Measurements from ENCODE around the gene DACH2.

Gene DACH2

GRCh38 chrX:86329174-86329573, 180.9 kb downstream of the DACH2 start:
- DNase-seq, result no peak

- no peak for DNase-seq
These were observed 200.4 kb downstream of the DACH2 start for GRCh38 chrX:86348669-86349068.

- DNase-seq, result no peak
These were observed 200.9 kb downstream of the DACH2 start for GRCh38 chrX:86349115-86349514.

DNA sequence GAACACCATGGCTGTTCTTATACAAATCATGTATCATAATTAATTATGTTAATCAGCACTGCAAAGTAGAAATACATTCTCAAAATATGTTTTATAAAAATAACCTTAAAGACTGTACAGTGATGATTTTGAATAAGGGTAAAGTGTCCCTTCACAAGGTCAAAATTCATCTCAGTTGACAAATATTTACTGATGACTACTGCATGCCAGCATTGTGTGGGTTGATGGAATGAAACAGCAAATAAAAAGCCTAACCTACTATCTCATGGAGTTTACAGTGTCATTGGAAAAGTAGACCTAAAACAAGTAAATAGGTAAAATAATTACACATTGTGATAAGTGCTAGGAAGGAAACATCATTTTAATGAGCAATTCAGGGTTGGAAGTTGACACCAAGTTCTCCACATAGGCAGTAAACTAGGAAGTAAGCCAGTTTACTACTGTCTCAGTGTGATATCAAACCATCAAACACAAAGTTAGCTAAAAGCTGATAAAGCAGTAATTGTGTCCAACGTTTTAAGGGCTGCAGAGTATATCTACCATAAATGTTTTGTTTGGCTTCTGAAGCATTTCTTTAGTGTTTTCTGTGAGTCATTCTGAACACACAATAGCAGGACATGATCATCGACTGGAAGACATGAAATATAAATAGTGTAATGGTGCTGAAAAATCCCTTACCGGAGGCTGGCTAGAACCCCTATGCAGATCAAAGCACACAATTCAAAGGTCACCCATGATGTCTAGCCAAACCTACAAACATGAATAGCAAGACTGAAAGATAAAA, 221.8 kb downstream of the DACH2 start:
- no peak for DNase-seq

GRCh38 chrX:86370927-86371326, 222.7 kb downstream of the DACH2 start:
- no peak for DNase-seq

- no peak for DNase-seq
These were observed 231.0 kb downstream of the DACH2 start for GRCh38 chrX:86379209-86379608.

DNA sequence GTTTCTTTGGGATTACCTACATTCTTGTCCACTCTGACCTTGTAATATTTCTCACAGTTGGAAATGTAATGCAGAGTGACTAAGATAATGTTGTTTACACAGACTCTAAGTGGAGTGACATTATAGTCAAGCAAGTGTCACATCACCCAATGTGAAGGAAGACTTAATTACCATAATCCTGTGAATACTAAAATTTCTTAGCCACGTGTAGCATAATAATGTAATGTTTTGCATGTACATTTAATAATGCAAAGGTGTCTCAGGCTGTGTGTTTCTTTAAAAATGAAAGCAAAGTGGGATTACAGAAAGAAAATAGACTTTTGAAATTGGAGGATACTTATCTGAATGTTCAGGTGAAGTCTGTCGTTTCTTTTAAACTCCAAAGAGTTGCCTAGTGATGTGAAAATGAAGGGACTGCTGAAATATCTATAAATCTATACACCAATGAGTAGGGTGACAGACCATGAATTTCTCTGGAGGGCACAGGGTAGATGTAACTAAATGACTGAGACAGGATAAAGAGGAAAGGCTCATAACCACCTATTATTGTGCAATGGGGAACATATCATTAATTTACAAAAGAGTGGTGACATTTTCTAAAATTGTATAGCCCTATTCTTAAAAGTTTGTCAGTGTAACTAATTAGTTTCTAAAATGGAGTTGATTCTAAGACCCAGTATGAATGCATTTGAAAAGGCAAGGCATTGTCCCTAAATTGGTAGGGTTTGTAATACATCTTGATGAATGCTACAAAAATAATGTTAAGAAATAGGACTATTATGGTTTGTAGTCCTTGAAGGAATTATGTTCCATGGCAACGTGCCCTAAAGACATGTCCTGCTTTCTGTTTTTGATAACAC, 235.7 kb downstream of the DACH2 start:
- DNase-seq, result no peak

GRCh38 chrX:86407371-86407770, 259.1 kb downstream of the DACH2 start:
- no peak for DNase-seq

- no peak for DNase-seq
These were observed 273.5 kb downstream of the DACH2 start for GRCh38 chrX:86421771-86422170.

GRCh38 chrX:86436116-86436515, 287.9 kb downstream of the DACH2 start:
- no peak for DNase-seq

DNA sequence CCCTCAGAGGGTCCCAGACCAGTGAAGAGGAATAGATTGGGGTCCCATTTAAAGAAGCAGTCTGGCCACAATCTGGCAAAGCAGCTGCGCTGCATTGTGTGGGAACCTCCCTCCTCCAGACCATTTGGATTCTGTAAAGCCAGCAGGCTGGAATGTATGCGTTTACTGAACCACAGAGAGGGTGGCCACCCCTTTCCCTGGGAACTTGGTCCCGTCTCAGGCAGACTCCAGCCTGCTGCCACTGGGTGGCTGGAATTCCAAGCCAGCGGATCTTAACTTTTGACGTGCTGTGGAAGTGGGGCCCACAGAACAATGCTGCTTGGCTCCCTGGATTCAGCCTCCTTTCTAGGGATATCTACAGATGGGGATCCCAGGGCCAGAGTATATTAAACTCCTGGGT, 307.2 kb downstream of the DACH2 start:
- no peak for DNase-seq

DNA sequence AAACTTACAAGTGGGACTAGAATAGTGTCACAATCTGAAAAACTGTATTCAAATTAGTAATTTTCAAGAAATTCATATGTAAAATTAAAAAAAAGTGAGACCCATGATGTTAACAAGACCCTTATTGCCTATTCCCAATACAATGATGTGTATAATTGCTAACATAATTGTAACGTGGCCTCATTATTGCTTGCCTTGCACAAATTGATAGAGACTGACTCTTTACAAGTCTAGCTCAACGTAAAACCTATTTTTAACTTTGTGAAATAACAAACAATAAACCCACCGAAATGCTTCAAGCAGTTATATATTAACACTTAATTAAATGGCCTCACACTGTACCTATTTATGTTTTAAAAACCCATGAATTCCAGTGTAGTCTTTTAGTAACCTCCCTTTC, 312.5 kb downstream of the DACH2 start:
- no peak for DNase-seq

- DNase-seq, result no peak
These were observed 356.0 kb downstream of the DACH2 start for GRCh38 chrX:86504297-86504696.

DNA sequence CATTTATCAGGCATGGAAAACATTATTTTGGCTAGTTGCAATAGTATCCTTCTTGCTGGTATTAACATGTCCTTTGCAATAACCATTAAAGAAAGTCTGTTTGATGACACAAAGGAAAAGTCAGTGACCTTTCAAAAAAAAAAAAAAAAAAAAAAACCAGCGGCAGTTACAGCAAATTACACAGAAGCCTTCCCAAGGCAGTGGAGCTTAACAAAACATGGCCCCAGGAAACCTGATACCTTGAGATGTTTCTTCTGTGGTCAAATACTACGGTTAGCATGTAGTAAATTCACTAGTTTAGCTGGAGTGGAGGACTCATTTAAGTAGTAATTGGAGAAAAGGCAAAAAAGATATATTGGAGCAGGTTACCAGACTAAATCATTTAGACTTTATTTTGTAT, 359.1 kb downstream of the DACH2 start:
- DNase-seq, result no peak

- no peak for DNase-seq
These were observed 431.5 kb downstream of the DACH2 start for GRCh38 chrX:86579777-86580176.

- no peak for DNase-seq
These were observed 456.4 kb downstream of the DACH2 start for GRCh38 chrX:86604607-86605006.

DNA sequence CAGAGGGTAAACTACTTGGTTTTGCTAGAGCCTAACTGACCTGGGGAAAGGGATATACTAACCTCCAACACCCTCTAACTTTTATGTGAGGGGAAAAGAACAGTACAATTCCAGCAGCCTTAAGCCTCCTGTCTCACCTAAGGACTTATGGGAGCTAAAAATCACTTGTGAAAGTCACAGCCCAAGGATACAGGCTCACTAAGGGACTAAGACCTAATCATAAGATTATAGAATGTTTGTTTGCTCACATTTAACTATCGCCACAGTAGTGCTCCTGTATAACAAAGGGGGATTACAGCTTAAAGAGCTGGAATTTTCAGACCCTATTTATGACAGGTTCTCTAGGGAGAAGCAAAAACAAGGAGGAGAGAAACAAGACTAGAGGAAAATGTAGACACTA, 548.7 kb downstream of the DACH2 start:
- no peak for DNase-seq

DNA sequence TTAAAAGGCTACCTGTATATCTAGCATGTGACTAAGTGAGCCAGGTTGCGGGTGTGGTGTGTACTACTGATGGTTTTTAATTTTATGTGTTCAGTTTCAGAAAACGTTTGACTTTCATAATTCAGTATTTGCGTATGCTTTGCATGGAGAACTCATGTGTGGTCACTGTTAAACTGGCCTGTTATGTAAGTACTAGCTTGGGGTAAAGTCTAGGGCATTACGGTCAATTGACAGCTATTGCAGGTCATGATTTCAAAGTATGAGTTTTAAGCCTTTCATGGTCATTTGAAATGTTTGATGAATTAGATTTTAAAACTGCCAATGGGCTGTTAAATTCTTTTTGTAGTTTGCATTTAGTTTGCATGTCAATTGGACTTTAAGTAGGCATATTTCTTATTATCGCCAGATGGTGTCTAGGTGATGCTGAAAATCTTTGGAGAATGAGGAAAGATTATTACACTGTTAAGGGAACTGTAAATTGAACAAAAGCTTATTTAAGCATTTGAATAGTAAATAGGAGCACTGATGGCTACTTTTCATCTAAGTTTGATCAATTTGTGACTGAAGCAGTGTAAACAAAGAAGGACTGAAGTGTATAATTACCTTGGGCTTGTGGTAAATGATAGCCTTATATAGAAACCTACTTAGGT, 563.4 kb downstream of the DACH2 start:
- no peak for DNase-seq

DNA sequence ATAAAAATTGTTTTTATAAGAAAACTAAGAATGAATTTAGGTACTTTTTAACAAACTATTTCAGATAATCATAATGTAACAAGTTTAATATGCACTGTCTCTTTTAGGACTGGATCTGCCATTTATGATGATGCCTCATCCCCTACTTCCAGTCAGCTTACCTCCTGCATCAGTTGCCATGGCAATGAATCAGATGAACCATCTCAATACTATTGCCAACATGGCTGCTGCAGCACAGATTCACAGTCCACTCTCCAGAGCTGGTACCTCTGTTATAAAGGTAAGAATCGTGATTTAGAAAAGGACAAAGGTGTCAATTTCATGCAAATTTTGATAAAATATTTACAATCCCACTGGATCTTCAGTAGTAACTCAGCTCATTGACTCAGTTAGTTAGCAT, 566.2 kb downstream of the DACH2 start:
- no peak for DNase-seq

- no peak for DNase-seq
These were observed 576.0 kb downstream of the DACH2 start for GRCh38 chrX:86724277-86724676.

GRCh38 chrX:86747091-86747490, 598.8 kb downstream of the DACH2 start:
- no peak for DNase-seq

GRCh38 chrX:86805241-86805640, 657.0 kb downstream of the DACH2 start:
- DNase-seq, result no peak

- no peak for DNase-seq
These were observed 658.5 kb downstream of the DACH2 start for GRCh38 chrX:86806786-86807185.

DNA sequence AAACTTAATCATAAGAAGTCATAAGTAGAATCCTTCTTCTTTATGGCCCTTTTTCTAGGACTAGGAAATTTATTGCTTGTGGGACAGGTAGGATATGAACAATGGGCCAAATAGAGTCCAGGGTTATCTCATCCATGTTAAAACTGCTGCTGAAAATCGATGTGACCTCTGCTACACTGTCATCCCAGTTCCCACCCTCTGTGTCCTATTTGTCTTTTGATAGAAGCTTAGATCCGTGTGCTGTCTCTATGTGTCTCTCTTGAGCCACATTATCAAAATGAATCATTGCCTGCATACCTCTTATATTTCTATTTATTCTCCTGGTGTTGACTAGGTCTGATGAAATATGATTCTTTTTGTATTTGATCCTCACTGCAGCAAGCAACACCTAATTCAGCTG, 661.4 kb downstream of the DACH2 start:
- no peak for DNase-seq

All from CD4-positive, alpha-beta T cell treated with Interleukin-6 for 4 hours (primary cell).